Astrocyte (in vitro differentiated cells and primary cell): Measurements from ENCODE around the gene PLCL1. TPM values are rescaled to one million over a fixed set of nuclear protein-coding genes. Genes with fewer than 3 reads are reported as not detected.

Source experiments
- DNase-seq: peaks from one replicate; pipeline ENCODE4 v3.0.0-alpha.2; 2010; ENCODE audit warnings: low read depth
- FAIRE-seq: peaks from 2 replicates; lab custom pipeline; 2011; peaks lifted over from hg19 to GRCh38; lab: Jason Lieb, UNC
- H2AFZ ChIP-seq: 2 replicates; pipeline ENCODE4 v1.6.0; 2012; ENCODE audit warnings: low read depth, low read length, inconsistent platforms
- H3K27ac ChIP-seq: 2 replicates; pipeline ENCODE4 v1.5.1; 2011; ENCODE audit warnings: low read depth, low read length, inconsistent platforms
- H3K27me3 ChIP-seq: 2 replicates; pipeline ENCODE4 v1.6.0; 2011; ENCODE audit warnings: low read length, inconsistent platforms; ENCODE audit not compliant: insufficient read depth
- H3K36me3 ChIP-seq: 2 replicates; pipeline ENCODE4 v1.5.1; 2011; ENCODE audit warnings: low read length, inconsistent platforms; ENCODE audit not compliant: insufficient read depth
- H3K4me1 ChIP-seq: 2 replicates; pipeline ENCODE4 v1.5.1; 2011; ENCODE audit warnings: low read length, inconsistent platforms; ENCODE audit not compliant: insufficient read depth
- H3K4me2 ChIP-seq: 2 replicates; pipeline ENCODE4 v1.6.0; 2012; ENCODE audit warnings: low read length, inconsistent platforms
- H3K4me3 ChIP-seq: 2 replicates; pipeline ENCODE4 v1.5.1; 2011; ENCODE audit warnings: low read depth, mild to moderate bottlenecking, low read length, inconsistent platforms; ENCODE audit not compliant: insufficient read depth
- H3K79me2 ChIP-seq: 2 replicates; pipeline ENCODE4 v1.6.0; 2012; ENCODE audit warnings: mild to moderate bottlenecking, low read length, inconsistent platforms; ENCODE audit not compliant: insufficient read depth
- H3K9ac ChIP-seq: 2 replicates; pipeline ENCODE4 v1.6.0; 2012; ENCODE audit warnings: mild to moderate bottlenecking, low read length, inconsistent platforms
- H3K9me3 ChIP-seq: 2 replicates; pipeline ENCODE4 v1.5.1; 2012; ENCODE audit warnings: low read depth, mild to moderate bottlenecking, low read length, inconsistent platforms; ENCODE audit not compliant: insufficient read depth
- H4K20me1 ChIP-seq: 2 replicates; pipeline ENCODE4 v1.6.0; 2012; ENCODE audit warnings: low read length, inconsistent platforms; ENCODE audit not compliant: insufficient read depth
- H3K27ac Mint-ChIP-seq: one replicate; pipeline ENCODE4 v1.8.0; 2021; ENCODE audit warnings: mild to moderate bottlenecking, mixed read lengths; ENCODE audit not compliant: unreplicated experiment
- H3K27me3 Mint-ChIP-seq: one replicate; pipeline ENCODE4 v1.8.0; 2021; ENCODE audit warnings: low read depth, mixed read lengths; ENCODE audit not compliant: unreplicated experiment
- H3K36me3 Mint-ChIP-seq: one replicate; pipeline ENCODE4 v1.8.0; 2021; ENCODE audit warnings: low read depth, mixed read lengths; ENCODE audit not compliant: unreplicated experiment
- H3K4me1 Mint-ChIP-seq: one replicate; pipeline ENCODE4 v1.8.0; 2021; ENCODE audit warnings: low read depth, mixed read lengths; ENCODE audit not compliant: unreplicated experiment
- H3K4me3 Mint-ChIP-seq: one replicate; pipeline ENCODE4 v1.8.0; 2021; ENCODE audit warnings: mild to moderate bottlenecking, moderate library complexity, mixed read lengths; ENCODE audit not compliant: unreplicated experiment
- H3K9me3 Mint-ChIP-seq: one replicate; pipeline ENCODE4 v1.8.0; 2021; ENCODE audit warnings: mild to moderate bottlenecking, mixed read lengths; ENCODE audit not compliant: unreplicated experiment
- CTCF ChIP-seq: IDR thresholded peaks from 2 replicates; pipeline ENCODE4 v1.5.1; 2011; ENCODE audit warnings: low read depth, mild to moderate bottlenecking, inconsistent platforms, low read length, moderate library complexity; ENCODE audit not compliant: insufficient read depth
- EZH2 ChIP-seq: IDR thresholded peaks from 2 replicates; pipeline ENCODE4 v1.6.1; 2012; ENCODE audit warnings: mild to moderate bottlenecking, low read length, inconsistent platforms; ENCODE audit not compliant: insufficient read depth
- total RNA-seq: library from RNA; stranded (reverse); gene quantifications from 2 replicates; pipeline ENCODE4 v1.2.1, GENCODE V29; 2021

Gene PLCL1
- total RNA-seq, 1 donor from 2014 or later: 0.84 TPM

GRCh38 chr2:197862246-197862955, 58.0 kb downstream of the PLCL1 start:
- FAIRE-seq (no peak), DNase-seq (peak; percentile 11)
- H3K79me2 ChIP-seq: no peaks in the 10 kb centered on the region
- H3K4me1 ChIP-seq: no peaks in the 10 kb centered on the region
- Mint-ChIP-seq H3K4me1 (peaks cover 14% of the 10 kb centered on the region), H3K36me3 (no peaks in the 10 kb centered on the region), H3K4me3 (no peak overlapping the region), H3K27ac (no peak overlapping the region), H3K27me3 (no peaks in the 10 kb centered on the region), H3K9me3 (no peaks in the 10 kb centered on the region)
- H4K20me1 ChIP-seq: no peaks in the 10 kb centered on the region
- H3K4me3 ChIP-seq: no peak overlapping the region
- TF ChIP-seq CTCF (no peak), EZH2 (no peak)
- no peak overlapping the region for H3K27ac ChIP-seq
- H2AFZ ChIP-seq: no peak overlapping the region
- H3K9me3 ChIP-seq: no peaks in the 10 kb centered on the region
- H3K9ac ChIP-seq: no peak overlapping the region
- H3K4me2 ChIP-seq: no peak overlapping the region
- no peaks in the 10 kb centered on the region for H3K27me3 ChIP-seq
- no peaks in the 10 kb centered on the region for H3K36me3 ChIP-seq

- H2AFZ ChIP-seq: no peak overlapping the region
- H3K9ac ChIP-seq: no peak overlapping the region
- no peaks in the 10 kb centered on the region for H4K20me1 ChIP-seq
- FAIRE-seq (no peak), DNase-seq (no peak)
- H3K79me2 ChIP-seq: no peaks in the 10 kb centered on the region
- Mint-ChIP-seq H3K4me1 (peaks cover 17% of the 10 kb centered on the region), H3K4me3 (no peak overlapping the region), H3K36me3 (no peaks in the 10 kb centered on the region), H3K27ac (no peak overlapping the region), H3K9me3 (no peaks in the 10 kb centered on the region), H3K27me3 (no peaks in the 10 kb centered on the region)
- TF ChIP-seq CTCF: no peak
- TF ChIP-seq EZH2: no peak
- H3K4me1 ChIP-seq: no peaks in the 10 kb centered on the region
- no peak overlapping the region for H3K4me3 ChIP-seq
- no peaks in the 10 kb centered on the region for H3K27me3 ChIP-seq
- H3K27ac ChIP-seq: no peak overlapping the region
- no peak overlapping the region for H3K4me2 ChIP-seq
- H3K9me3 ChIP-seq: no peaks in the 10 kb centered on the region
- H3K36me3 ChIP-seq: no peaks in the 10 kb centered on the region
Measured at GRCh38 chr2:197863744-197864143, 59.4 kb downstream of the PLCL1 start.

GRCh38 chr2:197866455-197866854, 62.1 kb downstream of the PLCL1 start:
- H3K4me2 ChIP-seq: no peak overlapping the region
- H3K27me3 ChIP-seq: no peaks in the 10 kb centered on the region
- no peak overlapping the region for H3K4me3 Mint-ChIP-seq
- H3K9me3 Mint-ChIP-seq: no peaks in the 10 kb centered on the region
- no peaks in the 10 kb centered on the region for H4K20me1 ChIP-seq
- no peaks in the 10 kb centered on the region for H3K36me3 ChIP-seq
- no peak overlapping the region for H3K9ac ChIP-seq
- H3K36me3 Mint-ChIP-seq: no peaks in the 10 kb centered on the region
- H3K4me1 Mint-ChIP-seq: peaks cover 29% of the 10 kb centered on the region
- TF ChIP-seq CTCF (no peak), EZH2 (no peak)
- no peak for FAIRE-seq
- no peaks in the 10 kb centered on the region for H3K79me2 ChIP-seq
- H2AFZ ChIP-seq: no peak overlapping the region
- H3K27me3 Mint-ChIP-seq: no peaks in the 10 kb centered on the region
- H3K4me3 ChIP-seq: no peak overlapping the region
- H3K27ac Mint-ChIP-seq: no peak overlapping the region
- no peak for DNase-seq
- H3K9me3 ChIP-seq: no peaks in the 10 kb centered on the region
- H3K4me1 ChIP-seq: no peaks in the 10 kb centered on the region
- no peak overlapping the region for H3K27ac ChIP-seq
